Measurements from ENCODE around the gene TIMM44. TPM values are rescaled to one million over a fixed set of nuclear protein-coding genes. Genes with fewer than 3 reads are reported as not detected.
"Not testable (repeated sequence)": the region's sequence is repeated elsewhere in the genome, so short reads cannot be mapped to it uniquely, and the experiment has no call there.

Gene TIMM44
- total RNA-seq, 2 experiments from 2014 or later: 48.4 to 50.9 TPM

DNA sequence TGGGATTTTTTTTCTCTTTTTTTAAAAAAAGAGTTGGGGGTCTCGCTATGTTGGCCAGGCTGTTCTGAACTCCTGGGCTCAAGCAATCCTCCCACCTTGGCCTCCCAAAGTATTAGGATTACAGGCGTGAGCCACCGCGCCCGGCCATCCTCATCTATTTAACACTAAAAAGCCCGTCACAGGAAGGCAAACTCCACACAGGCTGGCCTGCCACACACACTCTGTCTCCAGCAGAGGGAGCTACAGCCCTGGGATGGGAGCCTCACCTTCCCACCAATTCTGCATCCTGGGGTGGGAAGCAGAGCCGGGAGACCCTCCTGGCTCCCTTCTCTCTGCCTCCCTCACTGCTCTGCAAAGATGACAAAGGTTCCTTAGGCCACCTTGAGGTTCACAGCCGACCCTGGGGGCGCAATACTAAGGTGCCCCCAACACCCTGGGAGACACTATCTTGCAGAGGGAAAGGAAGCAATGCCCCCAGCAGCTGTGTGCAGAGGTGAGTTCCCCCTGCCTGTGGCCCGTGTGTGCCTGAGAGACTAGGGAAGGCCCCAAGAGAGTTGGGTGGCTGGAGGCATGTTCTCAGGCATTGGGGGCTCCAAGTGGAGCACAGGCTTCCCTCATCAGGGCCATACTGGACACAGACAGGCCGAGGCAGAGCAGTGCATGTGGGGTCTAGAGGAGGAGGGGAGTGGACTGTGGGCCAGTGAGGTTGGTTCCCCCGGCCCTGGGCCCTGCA is 27.4 kb upstream of the TIMM44 start:
- Mint-ChIP-seq H3K27ac (no peak overlapping the region), H3K9me3 (no peaks in the 10 kb centered on the region), H3K27me3 (no peaks in the 10 kb centered on the region), H3K36me3 (ENCODE audit: low read depth) (peaks cover 33% of the 10 kb centered on the region), H3K4me1 (peaks cover 1% of the 10 kb centered on the region), H3K4me3 (no peak overlapping the region)
- peak; percentile 28 for DNase-seq
- ChIA-PET CTCF (interaction anchor here (1.1 to 4.4 kb wide), 3 partner anchors 18 to 31 kb away, joined by 3 to 25 read pairs (median 23); partner anchors contain the start of gene TIMM44), POLR2A (no interaction called here)

DNA sequence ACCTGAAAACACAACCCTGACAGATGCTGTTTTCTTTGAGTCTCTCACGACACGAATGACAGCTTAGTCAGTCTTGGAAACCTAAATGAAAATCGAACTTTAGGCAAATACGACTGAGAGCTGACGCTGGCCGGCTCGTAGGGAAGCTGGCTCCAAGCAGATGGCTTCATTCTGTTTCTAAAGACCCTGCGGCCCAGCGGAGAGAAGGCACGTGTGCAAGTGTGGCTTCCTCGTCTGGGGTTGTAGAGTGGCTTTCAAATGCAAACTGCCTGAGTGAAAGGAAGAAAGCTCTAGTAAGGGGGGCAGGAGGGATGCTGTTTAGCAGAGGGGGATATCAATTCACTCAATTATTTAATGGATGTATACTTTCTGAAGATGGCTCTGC is 26.1 kb upstream of the TIMM44 start:
- no peak for DNase-seq
- H3K4me1 Mint-ChIP-seq: peaks cover 1% of the 10 kb centered on the region
- no peak overlapping the region for H3K27ac Mint-ChIP-seq
- POLR2A ChIA-PET: no interaction called here
- no peaks in the 10 kb centered on the region for H3K9me3 Mint-ChIP-seq
- peaks cover 27% of the 10 kb centered on the region for H3K36me3 Mint-ChIP-seq (ENCODE audit: low read depth)
- H3K27me3 Mint-ChIP-seq: no peaks in the 10 kb centered on the region
- no peak overlapping the region for H3K4me3 Mint-ChIP-seq
- CTCF ChIA-PET: interaction anchor here (3.4 to 4.4 kb wide), 2 partner anchors 25 to 33 kb away, joined by 23 to 25 read pairs; partner anchors contain the start of gene TIMM44

DNA sequence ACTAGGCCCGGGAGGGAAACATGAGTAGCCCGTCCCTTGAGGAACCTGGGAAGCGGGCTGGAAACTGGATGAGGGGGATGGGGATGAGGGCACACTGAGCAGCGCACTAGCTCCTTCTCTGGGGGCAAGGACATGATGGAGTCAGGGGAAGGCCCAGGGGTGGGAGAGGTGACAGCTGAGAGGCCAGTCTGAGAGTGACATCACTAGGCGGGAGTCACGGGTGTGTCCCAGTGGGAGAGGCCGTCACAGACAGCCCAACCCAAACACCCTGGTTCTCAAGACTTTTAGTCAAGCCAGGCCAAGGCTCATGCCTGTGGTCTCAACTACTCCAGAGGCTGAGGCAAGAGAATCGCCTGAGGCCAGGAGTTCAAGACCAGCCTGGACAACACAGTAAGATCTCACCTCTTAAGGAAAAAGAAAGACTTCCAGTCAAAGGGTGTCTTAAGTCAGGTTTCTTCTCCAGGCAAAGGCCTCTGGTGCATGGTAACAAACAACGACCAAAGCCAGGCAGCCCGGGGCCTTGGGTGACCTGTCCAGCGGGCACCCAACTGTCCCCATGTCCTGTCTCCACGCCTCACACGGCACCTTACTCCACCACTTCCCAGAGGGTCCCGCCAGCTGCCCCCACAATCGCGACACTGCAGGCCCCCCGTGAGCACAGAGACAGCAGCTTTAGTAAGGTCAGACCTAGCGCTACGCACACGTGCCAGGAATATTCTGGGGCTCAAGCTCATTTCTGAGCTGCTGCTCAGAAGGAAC is 25.5 kb upstream of the TIMM44 start:
- DNase-seq: no peak
- Mint-ChIP-seq H3K9me3 (no peaks in the 10 kb centered on the region), H3K27me3 (no peaks in the 10 kb centered on the region), H3K27ac (no peak overlapping the region), H3K36me3 (ENCODE audit: low read depth) (peaks cover 21% of the 10 kb centered on the region), H3K4me3 (no peak overlapping the region), H3K4me1 (peaks cover 1% of the 10 kb centered on the region)
- ChIA-PET CTCF (interaction anchor here (0.6 to 4.4 kb wide), 4 partner anchors 25 to 145 kb away, joined by 3 to 25 read pairs (median 14); partner anchors contain the start of gene TIMM44), POLR2A (no interaction called here)

DNA sequence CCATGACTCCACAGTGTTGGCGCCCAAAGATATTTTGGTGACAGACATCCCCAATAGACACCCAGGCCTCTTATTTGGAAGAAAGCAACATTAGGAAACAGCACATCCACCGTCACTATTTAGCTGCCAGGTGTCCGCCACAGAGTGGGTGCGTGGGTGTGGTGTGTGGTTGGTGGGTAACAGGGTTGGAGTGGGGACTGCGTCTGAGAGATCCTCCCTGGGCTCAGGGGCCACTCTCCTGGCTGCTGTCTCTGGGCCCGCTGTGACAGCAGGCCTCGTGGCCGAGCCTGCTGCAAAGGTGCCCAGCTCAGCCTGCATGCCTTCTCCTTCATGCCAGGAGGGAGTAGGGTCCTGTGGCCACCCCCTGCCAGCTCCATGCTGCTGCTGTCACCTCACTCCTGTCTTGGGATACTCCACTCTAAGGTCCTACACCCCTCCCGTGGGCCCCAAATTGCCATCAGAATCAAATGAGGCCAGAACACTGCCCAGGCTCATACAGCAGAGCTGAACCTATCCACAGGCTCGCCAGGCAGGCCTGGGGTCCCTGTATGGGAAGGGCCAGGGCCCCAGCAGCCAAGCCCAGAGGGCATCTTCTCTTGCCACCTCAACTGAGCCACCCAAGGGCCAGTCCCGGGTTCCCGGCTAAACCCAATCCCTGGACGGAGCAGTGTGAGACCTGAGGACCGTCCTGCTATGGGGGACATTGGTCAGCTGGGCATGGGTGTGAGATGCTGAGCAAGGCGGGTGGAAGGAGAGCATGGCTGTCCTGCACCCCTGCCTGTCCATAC is 24.7 kb upstream of the TIMM44 start:
- no peaks in the 10 kb centered on the region for H3K9me3 Mint-ChIP-seq
- H3K4me3 Mint-ChIP-seq: no peak overlapping the region
- POLR2A ChIA-PET: no interaction called here
- peaks cover 1% of the 10 kb centered on the region for H3K4me1 Mint-ChIP-seq
- H3K27me3 Mint-ChIP-seq: no peaks in the 10 kb centered on the region
- CTCF ChIA-PET: interaction anchor here (0.6 to 4.4 kb wide), 3 partner anchors 24 to 146 kb away, joined by 3 to 23 read pairs (median 4); partner anchors contain the start of gene TIMM44
- DNase-seq: no peak
- H3K27ac Mint-ChIP-seq: no peak overlapping the region
- peaks cover 19% of the 10 kb centered on the region for H3K36me3 Mint-ChIP-seq (ENCODE audit: low read depth)

DNA sequence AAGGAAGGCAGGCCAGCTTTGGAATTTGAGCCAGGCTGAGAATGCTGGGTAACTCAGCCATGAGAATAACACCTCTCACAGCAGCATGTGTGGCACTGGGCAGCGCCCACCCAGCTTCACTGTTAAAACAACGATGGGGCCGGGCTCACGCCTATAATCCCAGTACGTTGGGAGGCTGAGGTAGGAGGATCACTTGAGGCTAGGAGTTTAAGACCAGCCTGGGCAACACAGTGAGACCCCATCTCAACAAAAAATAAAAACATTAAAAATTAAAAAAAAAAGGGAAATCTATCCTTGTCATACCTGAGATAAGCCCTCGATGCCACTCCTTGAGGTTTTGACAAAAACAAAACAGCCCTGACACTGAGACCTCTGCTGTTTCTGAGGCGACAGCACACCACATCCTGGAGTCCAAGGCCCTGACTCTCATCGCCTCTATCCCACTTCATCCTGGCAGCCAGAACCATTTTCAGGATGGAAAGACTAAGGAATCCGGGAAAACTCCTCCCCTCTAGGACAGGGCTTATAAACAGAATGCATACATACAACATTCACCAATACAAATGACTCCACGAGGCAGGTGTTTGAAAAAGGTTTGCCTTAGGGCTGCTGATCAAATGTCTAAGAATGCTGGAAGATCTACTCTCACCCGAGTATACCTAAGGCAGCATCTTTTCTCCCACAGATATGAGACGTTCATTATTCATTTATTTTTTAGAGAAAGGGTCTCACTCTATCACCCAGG is 22.6 kb upstream of the TIMM44 start:
- CTCF ChIA-PET: interaction anchor here (1.0 kb wide), 1 partner anchor 23 kb away, joined by 3 read pairs; the partner anchor contains the start of gene TIMM44
- no peaks in the 10 kb centered on the region for H3K27me3 Mint-ChIP-seq
- H3K9me3 Mint-ChIP-seq: no peaks in the 10 kb centered on the region
- peaks cover 1% of the 10 kb centered on the region for H3K4me1 Mint-ChIP-seq
- H3K36me3 Mint-ChIP-seq (ENCODE audit: low read depth): peaks cover 27% of the 10 kb centered on the region
- H3K27ac Mint-ChIP-seq: no peak overlapping the region
- no peak overlapping the region for H3K4me3 Mint-ChIP-seq
- no peak for DNase-seq
- POLR2A ChIA-PET: no interaction called here

DNA sequence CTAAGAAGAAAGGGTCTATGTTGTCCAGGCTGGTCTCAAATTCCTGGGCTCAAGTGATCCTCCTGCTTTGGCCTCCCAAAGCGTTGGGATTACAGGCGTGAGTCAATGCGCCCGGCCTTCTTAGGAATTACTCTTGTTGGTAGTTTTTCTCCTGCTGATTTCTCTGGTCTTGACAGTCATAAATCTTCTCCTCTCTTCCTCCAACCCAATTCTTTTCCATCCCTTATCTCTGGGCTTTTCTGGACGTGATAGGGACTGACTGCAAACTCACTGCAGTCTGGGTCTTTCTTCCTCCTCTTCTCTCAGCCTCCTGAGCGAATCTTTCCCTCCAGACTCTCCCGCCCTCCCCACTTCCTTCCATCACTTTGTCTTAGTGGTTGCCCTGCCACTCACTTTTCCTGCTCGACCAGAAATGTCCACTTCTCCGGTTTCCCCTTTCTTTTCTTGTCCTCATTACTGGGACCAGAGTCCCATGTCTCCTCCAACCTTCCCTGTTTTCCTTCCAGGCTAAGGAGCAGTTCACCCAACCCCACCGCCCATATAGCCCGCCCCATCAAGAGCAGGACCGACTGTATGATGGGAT is 21.9 kb upstream of the TIMM44 start:
- Mint-ChIP-seq H3K4me1 (peaks cover 1% of the 10 kb centered on the region), H3K36me3 (ENCODE audit: low read depth) (peaks cover 25% of the 10 kb centered on the region), H3K9me3 (no peaks in the 10 kb centered on the region), H3K27ac (no peak overlapping the region), H3K27me3 (no peaks in the 10 kb centered on the region), H3K4me3 (no peak overlapping the region)
- no peak for DNase-seq
- ChIA-PET CTCF (interaction anchor here (1.0 kb wide), 1 partner anchor 21 kb away, joined by 3 read pairs; no protein-coding TSS in a partner anchor), POLR2A (no interaction called here)

DNA sequence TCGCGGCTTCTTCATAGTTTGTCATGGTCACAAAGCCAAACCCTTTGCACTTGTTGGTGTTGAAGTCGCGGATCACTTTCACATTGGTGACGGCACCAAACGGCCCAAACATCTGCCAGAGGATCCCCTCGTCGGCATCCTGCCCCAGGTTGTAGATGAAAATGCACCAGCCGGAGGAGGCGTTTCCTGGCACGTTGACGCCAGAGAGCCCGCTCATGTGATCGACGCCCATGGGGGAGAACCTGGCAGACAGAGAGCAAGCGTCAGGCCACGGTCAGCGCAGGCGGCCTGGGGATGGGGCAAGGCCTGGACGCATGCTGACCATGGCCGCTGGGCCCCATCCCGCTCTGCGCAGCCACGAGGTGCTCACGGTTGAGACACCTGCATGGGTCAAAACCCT is 20.1 kb upstream of the TIMM44 start:
- Mint-ChIP-seq H3K4me1 (peaks cover 1% of the 10 kb centered on the region), H3K27me3 (no peaks in the 10 kb centered on the region), H3K27ac (no peak overlapping the region), H3K9me3 (no peaks in the 10 kb centered on the region), H3K4me3 (no peak overlapping the region), H3K36me3 (ENCODE audit: low read depth) (peaks cover 25% of the 10 kb centered on the region)
- DNase-seq: no peak
- POLR2A ChIA-PET: no interaction called here
- CTCF ChIA-PET: no interaction called here

DNA sequence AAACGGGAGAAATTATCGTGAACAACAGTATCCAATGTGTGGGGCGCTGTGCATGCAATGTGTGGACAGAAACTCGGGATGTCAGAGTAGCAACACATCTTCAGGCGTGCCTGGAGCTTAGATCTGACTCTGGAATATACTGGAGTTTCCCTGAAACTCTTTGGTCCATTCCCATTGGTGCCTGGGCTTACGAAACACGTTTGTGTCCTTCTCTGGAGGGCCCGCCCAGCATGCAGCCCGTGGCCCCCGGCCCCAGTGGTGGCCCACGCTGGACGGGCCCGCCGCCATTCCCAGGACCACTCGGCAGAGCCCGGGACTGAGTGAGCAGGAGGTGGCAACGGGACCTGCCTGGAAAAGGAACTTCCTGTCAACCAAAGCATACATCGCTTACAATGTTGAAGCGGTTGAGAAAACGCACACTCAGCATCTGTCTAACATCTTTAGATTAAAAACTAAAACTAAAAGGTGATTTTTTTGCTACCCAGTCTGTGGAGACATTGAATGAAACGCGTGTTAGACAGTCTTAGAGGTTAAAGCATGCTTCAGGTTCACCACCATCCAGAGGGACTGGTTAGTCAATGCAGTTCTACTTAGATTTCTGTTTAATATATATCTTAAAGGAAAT is 19.3 kb upstream of the TIMM44 start:
- H3K9me3 Mint-ChIP-seq: no peaks in the 10 kb centered on the region
- peaks cover 1% of the 10 kb centered on the region for H3K4me1 Mint-ChIP-seq
- H3K36me3 Mint-ChIP-seq (ENCODE audit: low read depth): peaks cover 25% of the 10 kb centered on the region
- H3K4me3 Mint-ChIP-seq: no peak overlapping the region
- POLR2A ChIA-PET: interaction anchor here (0.6 kb wide), 1 partner anchor 213 kb away, joined by 3 read pairs; no protein-coding TSS in a partner anchor
- H3K27ac Mint-ChIP-seq: no peak overlapping the region
- CTCF ChIA-PET: no interaction called here
- H3K27me3 Mint-ChIP-seq: no peaks in the 10 kb centered on the region
- no peak for DNase-seq

DNA sequence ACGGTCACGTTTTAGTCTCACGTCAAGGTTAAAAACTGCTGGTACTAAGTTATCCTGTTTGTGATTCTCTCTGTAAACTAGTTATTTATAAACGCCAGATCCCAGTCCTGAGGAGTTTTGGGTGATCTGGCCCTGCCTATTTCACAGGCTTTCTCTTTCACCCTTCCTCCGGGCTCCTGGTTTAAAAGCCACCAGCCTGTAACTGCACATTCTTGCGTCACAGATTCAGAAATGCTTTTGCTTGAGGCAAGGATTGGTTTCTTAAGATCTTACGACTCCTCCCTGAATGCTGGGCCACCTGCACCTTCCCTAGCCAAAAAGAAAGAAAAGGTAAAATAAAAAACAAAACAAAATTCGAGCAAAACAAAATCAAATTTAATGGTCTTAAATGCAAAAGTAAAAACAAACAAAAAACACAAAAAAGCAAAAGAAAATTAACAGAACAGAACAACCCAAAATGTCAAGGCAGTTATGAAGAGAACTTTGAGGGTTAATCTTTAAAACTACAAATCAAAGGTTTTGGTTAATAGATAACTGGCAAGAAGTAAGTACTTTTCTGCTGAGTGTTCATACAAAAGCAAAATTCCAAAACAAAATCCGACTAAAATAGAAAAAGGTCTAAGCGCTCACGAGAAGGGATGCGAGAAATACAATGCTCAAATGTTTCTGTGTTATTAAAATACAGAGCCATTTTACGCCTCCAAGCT is 18.6 kb upstream of the TIMM44 start:
- Mint-ChIP-seq H3K9me3 (no peaks in the 10 kb centered on the region), H3K27ac (no peak overlapping the region), H3K4me3 (no peak overlapping the region), H3K36me3 (ENCODE audit: low read depth) (peaks cover 18% of the 10 kb centered on the region), H3K27me3 (no peaks in the 10 kb centered on the region), H3K4me1 (peaks cover 1% of the 10 kb centered on the region)
- DNase-seq: no peak
- POLR2A ChIA-PET: interaction anchor here (0.6 kb wide), 1 partner anchor 213 kb away, joined by 3 read pairs; no protein-coding TSS in a partner anchor
- CTCF ChIA-PET: no interaction called here

DNA sequence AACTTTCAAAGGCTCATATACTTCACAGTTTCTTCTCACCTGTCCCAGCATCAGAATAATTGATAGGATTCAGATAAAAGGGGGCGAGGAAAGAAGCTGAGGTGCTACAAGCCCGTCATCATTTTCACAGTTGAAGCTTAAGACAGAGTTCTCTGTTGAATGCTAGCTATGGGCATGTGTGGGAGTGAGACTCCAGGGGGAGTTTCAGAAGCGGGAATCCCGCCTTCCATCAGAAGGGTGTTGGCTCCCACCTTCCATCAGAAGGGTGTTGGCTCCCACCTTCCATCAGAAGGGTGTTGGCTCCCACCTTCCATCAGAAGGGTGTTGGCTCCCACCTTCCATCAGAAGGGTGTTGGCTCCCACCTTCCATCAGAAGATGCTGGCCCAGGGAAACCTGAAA is 17.6 kb upstream of the TIMM44 start:
- H3K27me3 Mint-ChIP-seq, H3K4me3 Mint-ChIP-seq, H3K27ac Mint-ChIP-seq, H3K4me1 Mint-ChIP-seq, DNase-seq, H3K9me3 Mint-ChIP-seq, POLR2A ChIA-PET: not testable (repeated sequence)
- CTCF ChIA-PET: interaction anchor here (1.3 kb wide), 1 partner anchor 17 kb away, joined by 7 read pairs; the partner anchor contains the start of gene TIMM44
- H3K36me3 Mint-ChIP-seq (ENCODE audit: low read depth): peaks cover 14% of the 10 kb centered on the region

DNA sequence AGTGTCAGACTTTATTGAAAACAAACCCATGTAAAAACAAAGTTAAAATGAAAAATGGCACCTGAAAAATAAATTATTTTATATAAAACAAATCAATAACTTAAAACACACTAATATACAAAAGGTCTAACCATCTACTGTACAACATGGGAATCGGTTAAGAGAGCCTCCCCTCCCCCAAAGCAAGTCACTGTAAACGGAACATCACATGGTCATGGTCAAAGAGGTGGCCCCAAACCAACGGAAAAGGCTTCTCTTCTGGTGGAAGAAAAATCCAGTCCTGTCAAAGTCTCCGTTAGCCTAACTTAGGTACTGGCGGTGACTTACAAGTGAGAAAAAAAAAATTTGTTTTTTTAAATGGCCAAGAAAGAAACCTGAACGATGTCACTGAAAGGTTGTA is 15.7 kb upstream of the TIMM44 start:
- Mint-ChIP-seq H3K4me1 (no peaks in the 10 kb centered on the region), H3K36me3 (ENCODE audit: low read depth) (peaks cover 14% of the 10 kb centered on the region), H3K9me3 (no peaks in the 10 kb centered on the region), H3K27me3 (no peaks in the 10 kb centered on the region), H3K27ac (no peak overlapping the region), H3K4me3 (no peak overlapping the region)
- ChIA-PET CTCF (interaction anchor here (1.2 kb wide), 1 partner anchor 15 kb away, joined by 4 read pairs; the partner anchor contains the start of gene TIMM44), POLR2A (no interaction called here)
- no peak for DNase-seq
